ENCODE data around the gene ZNF239. TPM values are rescaled to one million over a fixed set of nuclear protein-coding genes. Genes with fewer than 3 reads are reported as not detected.
A peak's percentile ranks its signal among the peaks of the same experiment; 100 is the strongest.
"Not testable (repeated sequence)": the region's sequence is repeated elsewhere in the genome, so short reads cannot be mapped to it uniquely, and the experiment has no call there.

ZNF239 gene
- total RNA-seq, 4 donors from 2014 or later = 3.1 to 6.5 (median 4.2) TPM

GRCh38 chr10:43573250-43574000 lies 991 bp downstream of the ZNF239 start:
- Histone ChIP-seq H3K36me3 (peaks cover 0 to 26% (median 0%) of the 10 kb centered on the region in 3 donors), H3K27me3 (no peaks in the 10 kb centered on the region), H3K27ac (peak overlapping the region; percentile 65 to 90 (median 80)), H3K9me3 (no peaks in the 10 kb centered on the region), H3K4me3 (peak overlapping the region; percentile 61 to 87 (median 70)), H3K4me1 (peaks cover 0 to 20% (median 4%) of the 10 kb centered on the region in 4 donors)
- no peak for TF ChIP-seq POLR2A (IDR thresholded peaks at IDR 0.05)
- TF ChIP-seq CTCF (IDR thresholded peaks at IDR 0.05) = no peak
- no peak for TF ChIP-seq EP300 (IDR thresholded peaks at IDR 0.05)
- DNase-seq (ENCODE audit: low spot score in 2 of 2) = no peak
- 29 to 30% methylated on average over 14 of the region's 14 CpGs for WGBS, 2 donors

GRCh38 chr10:43570971-43571370 lies 3.4 kb downstream of the ZNF239 start:
- peaks cover 0 to 20% (median 4%) of the 10 kb centered on the region in 4 donors for H3K4me1 ChIP-seq
- peaks cover 0 to 8% (median 0%) of the 10 kb centered on the region in 4 donors for H3K9me3 ChIP-seq
- 56 to 71% methylated on average over 1 of the region's 1 CpG for WGBS, 2 donors
- DNase-seq (ENCODE audit: low spot score in 2 of 2) = no peak
- H3K4me3 ChIP-seq = no peak overlapping the region
- no peaks in the 10 kb centered on the region for H3K27me3 ChIP-seq
- TF ChIP-seq CTCF (IDR thresholded peaks at IDR 0.05) (no peak), EP300 (IDR thresholded peaks at IDR 0.05) (no peak), POLR2A (IDR thresholded peaks at IDR 0.05) (no peak)
- H3K27ac ChIP-seq = no peak overlapping the region
- peaks cover 0 to 51% (median 0%) of the 10 kb centered on the region in 3 donors for H3K36me3 ChIP-seq

- no peak for TF ChIP-seq CTCF (IDR thresholded peaks at IDR 0.05)
- Histone ChIP-seq H3K27me3 (no peaks in the 10 kb centered on the region), H3K4me3 (no peak overlapping the region), H3K4me1 (peaks cover 0 to 20% (median 3%) of the 10 kb centered on the region in 4 donors), H3K36me3 (peaks cover 0 to 63% (median 0%) of the 10 kb centered on the region in 3 donors), H3K9me3 (peaks cover 0 to 8% (median 0%) of the 10 kb centered on the region in 4 donors), H3K27ac (no peak overlapping the region)
- DNase-seq (ENCODE audit: low spot score in 2 of 2) = no peak
Measured at GRCh38 chr10:43569681-43570080, 4.7 kb downstream of the ZNF239 start.

- DNase-seq (ENCODE audit: low spot score in 2 of 2) = no peak
- no peak overlapping the region for H3K4me3 ChIP-seq
- H3K9me3 ChIP-seq = peaks cover 0 to 97% (median 30%) of the 10 kb centered on the region in 4 donors
- no peak overlapping the region for H3K27ac ChIP-seq
- 96% methylated on average over 4 of the region's 4 CpGs for WGBS, 2 donors
- H3K4me1 ChIP-seq = no peaks in the 10 kb centered on the region
- TF ChIP-seq EP300 (IDR thresholded peaks at IDR 0.05) (no peak), POLR2A (IDR thresholded peaks at IDR 0.05) (no peak), CTCF (IDR thresholded peaks at IDR 0.05) (no peak)
- H3K36me3 ChIP-seq = peaks cover 3 to 91% (median 11%) of the 10 kb centered on the region in 3 donors
- H3K27me3 ChIP-seq = no peaks in the 10 kb centered on the region
Measured at GRCh38 chr10:43557214-43557613, 17.2 kb downstream of the ZNF239 start.

GRCh38 chr10:43543746-43544145 lies 30.7 kb downstream of the ZNF239 start:
- DNase-seq (ENCODE audit: low spot score in 2 of 2); H3K4me1 ChIP-seq; H3K27me3 ChIP-seq; H3K4me3 ChIP-seq; H3K27ac ChIP-seq: not testable (repeated sequence)
- WGBS, 2 donors = 80 to 90% methylated on average over 11 of the region's 11 CpGs
- H3K9me3 ChIP-seq = peaks cover 0 to 60% (median 2%) of the 10 kb centered on the region in 4 donors
- peaks cover 0 to 12% (median 0%) of the 10 kb centered on the region in 3 donors for H3K36me3 ChIP-seq

Data from tibial nerve (tissue), 4 donors.